ENCODE measurements around the gene CARMIL3.

DNA sequence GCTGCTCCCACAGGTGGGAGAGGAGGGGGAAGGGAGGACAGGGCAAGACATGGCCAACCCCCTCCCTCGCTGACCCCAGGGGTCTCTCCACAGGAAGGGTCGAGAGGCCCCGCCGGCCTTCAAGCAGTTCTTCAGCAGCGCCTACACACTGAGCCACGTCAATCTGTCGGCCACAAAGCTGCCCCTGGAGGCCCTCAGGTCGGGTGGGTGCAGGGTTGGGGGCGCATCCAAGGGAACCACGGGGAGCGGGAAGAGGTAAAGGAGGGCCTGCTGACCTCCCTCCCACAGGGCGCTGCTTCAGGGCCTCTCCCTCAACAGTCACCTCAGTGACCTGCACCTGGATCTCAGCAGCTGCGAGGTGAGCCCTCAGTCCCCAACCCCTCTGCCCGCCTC is 6.1 kb downstream of the CARMIL3 start:
- TF ChIP-seq EZH2 (IDR thresholded peaks at IDR 0.05) (no peak), POLR2AphosphoS5 (IDR thresholded peaks at IDR 0.05; ENCODE audit: borderline replicate concordance, low read depth, low read length) (no peak)

Measured in SK-N-MC (cell line).